OCI-LY1 (cell line): ENCODE measurements around the gene SPATA21.

Experiments used
- CTCF ChIP-seq: fragments of 200-600 bp; sonication (generic), shearing (Covaris generic); IDR thresholded peaks from 2 replicates; pipeline ENCODE4 v1.5.1; 2017; ENCODE audit warnings: mild to moderate bottlenecking, antibody characterized with exemption, low read length, moderate library complexity, mixed read lengths
- EZH2 ChIP-seq: fragments of 200-600 bp; sonication (generic), shearing (Covaris generic); IDR thresholded peaks from 2 replicates; pipeline ENCODE4 v1.8.0; 2017; ENCODE audit warnings: borderline replicate concordance, mixed run types, mild to moderate bottlenecking, antibody characterized with exemption, low read length, moderate library complexity, mixed read lengths

GRCh38 chr1:16461681-16462080 lies 24.5 kb upstream of the SPATA21 start:
- no peak for TF ChIP-seq CTCF
- TF ChIP-seq EZH2: no peak
